ENCODE measurements around the gene PLK4. TPM values are rescaled to one million over a fixed set of nuclear protein-coding genes. Genes with fewer than 3 reads are reported as not detected.

Gene PLK4
- total and polyA plus RNA-seq, 7 donors = 0.16 to 7.5 (median 2.9) TPM; not detected in 1

GRCh38 chr4:127852661-127853060, 28.0 kb upstream of the PLK4 start:
- intact Hi-C loops (cut with DNase I) = no loop called here
- no peak overlapping the region for H3K4me3 ChIP-seq
- 47 to 58% methylated on average over 1 of the region's 1 CpG for WGBS, 2 donors
- no peak for DNase-seq
- H3K9me3 ChIP-seq = peaks cover 6 to 14% (median 13%) of the 10 kb centered on the region in 4 donors
- TF ChIP-seq EP300 (IDR thresholded peaks at IDR 0.05) (no peak), POLR2A (IDR thresholded peaks at IDR 0.05) (no peak), POLR2AphosphoS5 (IDR thresholded peaks at IDR 0.05) (no peak)
- TF ChIP-seq, protein P1, sequence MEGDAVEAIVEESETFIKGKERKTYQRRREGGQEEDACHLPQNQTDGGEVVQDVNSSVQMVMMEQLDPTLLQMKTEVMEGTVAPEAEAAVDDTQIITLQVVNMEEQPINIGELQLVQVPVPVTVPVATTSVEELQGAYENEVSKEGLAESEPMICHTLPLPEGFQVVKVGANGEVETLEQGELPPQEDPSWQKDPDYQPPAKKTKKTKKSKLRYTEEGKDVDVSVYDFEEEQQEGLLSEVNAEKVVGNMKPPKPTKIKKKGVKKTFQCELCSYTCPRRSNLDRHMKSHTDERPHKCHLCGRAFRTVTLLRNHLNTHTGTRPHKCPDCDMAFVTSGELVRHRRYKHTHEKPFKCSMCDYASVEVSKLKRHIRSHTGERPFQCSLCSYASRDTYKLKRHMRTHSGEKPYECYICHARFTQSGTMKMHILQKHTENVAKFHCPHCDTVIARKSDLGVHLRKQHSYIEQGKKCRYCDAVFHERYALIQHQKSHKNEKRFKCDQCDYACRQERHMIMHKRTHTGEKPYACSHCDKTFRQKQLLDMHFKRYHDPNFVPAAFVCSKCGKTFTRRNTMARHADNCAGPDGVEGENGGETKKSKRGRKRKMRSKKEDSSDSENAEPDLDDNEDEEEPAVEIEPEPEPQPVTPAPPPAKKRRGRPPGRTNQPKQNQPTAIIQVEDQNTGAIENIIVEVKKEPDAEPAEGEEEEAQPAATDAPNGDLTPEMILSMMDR (IDR thresholded peaks at IDR 0.05) = no peak
- no peak overlapping the region for H3K27ac ChIP-seq
- no peaks in the 10 kb centered on the region for H3K27me3 ChIP-seq
- peaks cover 0 to 6% (median 0%) of the 10 kb centered on the region in 4 donors for H3K4me1 ChIP-seq
- H3K36me3 ChIP-seq = no peaks in the 10 kb centered on the region

- intact Hi-C loops (cut with DNase I) = no loop called here
- no peak overlapping the region for H3K4me3 ChIP-seq
- no peak for TF ChIP-seq EP300 (IDR thresholded peaks at IDR 0.05)
- TF ChIP-seq POLR2A (IDR thresholded peaks at IDR 0.05) = no peak
- TF ChIP-seq POLR2AphosphoS5 (IDR thresholded peaks at IDR 0.05) = no peak
- TF ChIP-seq, protein P1 (IDR thresholded peaks at IDR 0.05) = no peak
- H3K27ac ChIP-seq = no peak overlapping the region
- H3K9me3 ChIP-seq = no peaks in the 10 kb centered on the region
- H3K27me3 ChIP-seq = no peaks in the 10 kb centered on the region
- DNase-seq = no peak
- no peaks in the 10 kb centered on the region for H3K36me3 ChIP-seq
- H3K4me1 ChIP-seq = peaks cover 0 to 6% (median 0%) of the 10 kb centered on the region in 4 donors
Measured at GRCh38 chr4:127856196-127856812, 24.4 kb upstream of the PLK4 start.

GRCh38 chr4:127856813-127857447, 23.8 kb upstream of the PLK4 start:
- Histone ChIP-seq H3K27ac (no peak overlapping the region), H3K9me3 (no peaks in the 10 kb centered on the region), H3K4me1 (peaks cover 0 to 6% (median 0%) of the 10 kb centered on the region in 4 donors), H3K27me3 (no peaks in the 10 kb centered on the region), H3K4me3 (no peak overlapping the region), H3K36me3 (no peaks in the 10 kb centered on the region)
- no peak for TF ChIP-seq EP300 (IDR thresholded peaks at IDR 0.05)
- DNase-seq = no peak
- WGBS, 2 donors = 83 to 84% methylated on average over 4 of the region's 4 CpGs
- intact Hi-C loops (cut with DNase I) = no loop called here

- intact Hi-C loops (cut with DNase I) = no loop called here
- TF ChIP-seq, protein P1 (IDR thresholded peaks at IDR 0.05) = no peak
- TF ChIP-seq POLR2AphosphoS5 (IDR thresholded peaks at IDR 0.05) (no peak), EP300 (IDR thresholded peaks at IDR 0.05) (no peak), POLR2A (IDR thresholded peaks at IDR 0.05) (no peak)
- H3K9me3 ChIP-seq = no peaks in the 10 kb centered on the region
- no peak overlapping the region for H3K4me3 ChIP-seq
- H3K27me3 ChIP-seq = no peaks in the 10 kb centered on the region
- H3K36me3 ChIP-seq = no peaks in the 10 kb centered on the region
- peaks cover 0 to 6% (median 0%) of the 10 kb centered on the region in 4 donors for H3K4me1 ChIP-seq
- no peak overlapping the region for H3K27ac ChIP-seq
- 95 to 98% methylated on average over 1 of the region's 1 CpG for WGBS, 2 donors
- no peak for DNase-seq
Measured at GRCh38 chr4:127857641-127858040, 23.1 kb upstream of the PLK4 start.

DNA sequence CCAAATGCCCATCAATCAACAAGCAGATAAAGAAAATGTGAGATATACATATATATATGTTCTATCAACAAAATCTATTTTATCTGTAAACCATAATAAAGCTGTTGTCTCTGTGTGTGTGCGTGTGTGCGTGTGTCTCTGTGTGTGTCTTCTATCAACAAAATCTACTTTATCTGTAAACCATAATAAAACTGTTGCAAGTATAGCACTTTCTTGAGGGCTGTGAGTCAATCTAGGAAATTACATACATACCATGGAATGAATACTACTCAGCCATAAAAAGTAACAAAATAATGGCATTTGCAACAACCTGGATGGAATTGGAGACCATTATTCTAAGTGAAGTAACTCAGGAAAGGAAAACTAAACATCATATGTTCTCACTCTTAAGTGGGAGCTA, 12.5 kb upstream of the PLK4 start:
- WGBS, 2 donors = 93% methylated on average over 2 of the region's 2 CpGs
- intact Hi-C loops (cut with DNase I) = no loop called here

More for the DNA sequence above, 12.5 kb upstream of the PLK4 start:
- Histone ChIP-seq H3K4me3 (no peak overlapping the region), H3K27me3 (no peaks in the 10 kb centered on the region), H3K27ac (no peak overlapping the region), H3K36me3 (no peaks in the 10 kb centered on the region), H3K4me1 (peaks cover 0 to 13% (median 4%) of the 10 kb centered on the region in 4 donors), H3K9me3 (no peaks in the 10 kb centered on the region)
- no peak for DNase-seq
- TF ChIP-seq EP300 (IDR thresholded peaks at IDR 0.05) (no peak), POLR2A (IDR thresholded peaks at IDR 0.05) (no peak), POLR2AphosphoS5 (IDR thresholded peaks at IDR 0.05) (no peak)
- TF ChIP-seq, protein P1 (IDR thresholded peaks at IDR 0.05) = no peak

Measured in sigmoid colon (tissue), 7 donors.